ENCODE results near the gene RASGRF2.

The RASGRF2 gene

GRCh38 chr5:81145329-81145935 is 185.3 kb downstream of the RASGRF2 start:
- DNase-seq, result no peak

GRCh38 chr5:81146031-81146430 is 185.9 kb downstream of the RASGRF2 start:
- no peak for DNase-seq

GRCh38 chr5:81147011-81147885 is 187.1 kb downstream of the RASGRF2 start:
- DNase-seq, result no peak

- no peak for DNase-seq
Observed at GRCh38 chr5:81147886-81148571, 187.9 kb downstream of the RASGRF2 start.

GRCh38 chr5:81151546-81151945 is 191.4 kb downstream of the RASGRF2 start:
- no peak for DNase-seq

- no peak for DNase-seq
Observed at GRCh38 chr5:81154725-81155124, 194.6 kb downstream of the RASGRF2 start.

GRCh38 chr5:81156732-81157131 is 196.6 kb downstream of the RASGRF2 start:
- no peak for DNase-seq

GRCh38 chr5:81161012-81161601 is 200.9 kb downstream of the RASGRF2 start:
- no peak for DNase-seq

GRCh38 chr5:81162501-81162900 is 202.3 kb downstream of the RASGRF2 start:
- DNase-seq, result no peak

GRCh38 chr5:81163651-81164050 is 203.5 kb downstream of the RASGRF2 start:
- DNase-seq, result no peak

- DNase-seq, result no peak
Observed at GRCh38 chr5:81164476-81164875, 204.3 kb downstream of the RASGRF2 start.

- no peak for DNase-seq
Observed at GRCh38 chr5:81164936-81165335, 204.8 kb downstream of the RASGRF2 start.

- peak; percentile 47 for DNase-seq
Observed at GRCh38 chr5:81165493-81166119, 205.4 kb downstream of the RASGRF2 start.

GRCh38 chr5:81166430-81166829 is 206.3 kb downstream of the RASGRF2 start:
- DNase-seq, result no peak

GRCh38 chr5:81167078-81167477 is 206.9 kb downstream of the RASGRF2 start:
- DNase-seq, result no peak

GRCh38 chr5:81167544-81167943 is 207.4 kb downstream of the RASGRF2 start:
- no peak for DNase-seq

GRCh38 chr5:81169924-81170323 is 209.8 kb downstream of the RASGRF2 start:
- no peak for DNase-seq

- peak; percentile 0 for DNase-seq
Observed at GRCh38 chr5:81171769-81172168, 211.6 kb downstream of the RASGRF2 start.

GRCh38 chr5:81172710-81173109 is 212.5 kb downstream of the RASGRF2 start:
- DNase-seq, result no peak

- no peak for DNase-seq
Observed at GRCh38 chr5:81177061-81177460, 216.9 kb downstream of the RASGRF2 start.

- DNase-seq, result no peak
Observed at GRCh38 chr5:81179959-81180358, 219.8 kb downstream of the RASGRF2 start.

- no peak for DNase-seq
Observed at GRCh38 chr5:81180780-81181460, 220.8 kb downstream of the RASGRF2 start.

All from NCI-H1105 treated with DMSO at 0.1 percent for 48 hours (cell line).